ENCODE results near the gene C1QTNF12. TPM values are rescaled to one million over a fixed set of nuclear protein-coding genes. Genes with fewer than 3 reads are reported as not detected.

The C1QTNF12 gene
- total and polyA plus RNA-seq, 2 experiments from 2014 or later: 4.1 to 4.2 TPM

- no peak for TF ChIP-seq REST (IDR thresholded peaks at IDR 0.05; ENCODE audit: unreplicated experiment)
- no peak for TF ChIP-seq ZNF462 (CRISPR knock-in tag; IDR thresholded peaks at IDR 0.05)
- no peak for TF ChIP-seq EZH2phosphoT487 (IDR thresholded peaks at IDR 0.05; ENCODE audit: unreplicated experiment)
- TF ChIP-seq ZNF331 (CRISPR knock-in tag; IDR thresholded peaks at IDR 0.05; ENCODE audit: low read depth): no peak
- no peak for TF ChIP-seq STAT1 (IDR thresholded peaks at IDR 0.05; ENCODE audit: unreplicated experiment)
- no peak for TF ChIP-seq ZNF114 (CRISPR knock-in tag; IDR thresholded peaks at IDR 0.05)
- TF ChIP-seq POLR2AphosphoS5 (IDR thresholded peaks at IDR 0.05; ENCODE audit: low read depth): no peak
- no peak for TF ChIP-seq NANOG (IDR thresholded peaks at IDR 0.05; ENCODE audit: borderline replicate concordance)
- no peak for TF ChIP-seq CTCF (conservative IDR thresholded peaks at IDR 0.05; ENCODE audit: low read depth in 2 of 2)
- TF ChIP-seq ETS1 (IDR thresholded peaks at IDR 0.05): no peak
- no peak for TF ChIP-seq CREB1 (CRISPR knock-in tag; IDR thresholded peaks at IDR 0.05; ENCODE audit: low read depth)
Measured at GRCh38 chr1:1254667-1254998, 8.1 kb upstream of the C1QTNF12 start.

More at GRCh38 chr1:1254667-1254998, 8.1 kb upstream of the C1QTNF12 start:
- Histone ChIP-seq H3K4me3 (no peak overlapping the region), H3K4me2 (no peak overlapping the region), H3K36me3 (ENCODE audit: insufficient read depth) (peaks cover 6% of the 10 kb centered on the region; the same call in 1 of the 2 replicates), H3K4me1 (ENCODE audit: insufficient read depth) (peaks cover 9% of the 10 kb centered on the region), H3K27ac (ENCODE audit: low read depth) (no peak overlapping the region), H4K20me1 (replicated peaks; ENCODE audit: insufficient read depth) (peaks cover 2% of the 10 kb centered on the region), H3K27me3 (ENCODE audit: insufficient read depth) (no peaks in the 10 kb centered on the region), H3F3A (replicated peaks; ENCODE audit: low read depth) (peaks cover 13% of the 10 kb centered on the region; the same call in 1 of the 2 replicates), H3K9me2 (ENCODE audit: insufficient read depth) (no peaks in the 10 kb centered on the region), H3K79me2 (replicated peaks; ENCODE audit: insufficient read depth) (peaks cover 2% of the 10 kb centered on the region; the same call in 1 of the 2 replicates), H2AFZ (no peak overlapping the region)
- no peak for ATAC-seq
- H3K27me3 Mint-ChIP-seq (ENCODE audit: insufficient read depth, low read depth, poor library complexity): peaks cover 8% of the 10 kb centered on the region
- H3K36me3 Mint-ChIP-seq (ENCODE audit: low read depth): peaks cover 53% of the 10 kb centered on the region
- H3K9me3 Mint-ChIP-seq: no peaks in the 10 kb centered on the region
- no peak for DNase-seq (ENCODE audit: low spot score)
- H3K4me1 Mint-ChIP-seq: peaks cover 24% of the 10 kb centered on the region
- no peak overlapping the region for H3K27ac Mint-ChIP-seq
- H3K4me3 Mint-ChIP-seq: no peak overlapping the region
